Skin epidermis (tissue), 12 donors: ENCODE results near the gene RBM47.
"Not testable (repeated sequence)": the region's sequence is repeated elsewhere in the genome, so short reads cannot be mapped to it uniquely, and the experiment has no call there.

ENCODE experiments used
- H3K27ac ChIP-seq, 21 experiments: fragments of 200-600 bp; sonication (generic) in 11 of 21; one replicate each; pipeline ENCODE4 v1.5.0; 2020; ENCODE audit warnings: mild to moderate bottlenecking in 3 of 21, inconsistent platforms in 2 of 21, moderate library complexity in 2 of 21
- H3K4me3 ChIP-seq, 7 experiments: fragments of 200-600 bp; sonication (generic) in 2 of 7; one replicate each; pipeline ENCODE4 v1.5.0; 2020; ENCODE audit warnings: inconsistent platforms in 2 of 7, mild to moderate bottlenecking in 2 of 7, moderate library complexity in 1 of 7

RBM47 gene

DNA sequence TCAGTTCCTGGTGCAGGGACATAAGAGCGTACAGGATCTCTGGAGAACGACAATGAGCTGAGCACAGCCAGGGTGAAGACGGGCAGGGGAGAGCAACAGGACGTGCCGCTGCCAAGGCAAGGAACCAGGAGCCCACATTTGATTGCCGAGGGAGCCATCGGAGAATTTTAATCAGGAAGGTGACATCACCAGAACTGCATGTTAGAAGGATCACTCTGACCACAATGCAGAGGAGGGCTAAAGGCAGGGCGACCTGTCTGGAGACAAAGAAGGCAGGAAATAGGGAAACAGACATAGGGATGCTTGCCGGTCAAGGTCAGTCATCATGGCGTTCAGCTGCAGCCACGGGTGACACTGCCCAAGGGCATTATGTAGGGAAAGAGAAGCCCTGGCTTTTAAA is 81.4 kb downstream of the RBM47 start:
- Histone ChIP-seq H3K4me3 (no peak overlapping the region), H3K27ac (peak overlapping the region in 1 of 21 experiments; percentile 42)

DNA sequence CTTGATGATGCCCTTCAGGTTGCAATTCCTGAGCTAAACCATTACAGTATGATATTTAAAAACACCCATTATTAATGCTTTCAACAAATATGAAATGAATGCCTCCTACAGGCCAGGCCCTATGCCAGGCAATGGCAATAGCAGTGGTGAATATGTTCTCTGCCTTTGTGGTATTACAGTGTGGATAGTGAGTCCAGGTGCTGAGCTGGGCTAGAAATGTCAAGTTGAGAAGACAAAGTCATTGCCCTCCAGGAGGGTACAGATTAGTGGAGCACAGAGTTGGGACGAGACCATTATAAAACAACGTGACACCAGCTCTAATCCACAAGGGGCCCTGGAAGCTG is 81.9 kb downstream of the RBM47 start:
- no peak overlapping the region for H3K4me3 ChIP-seq
- no peak overlapping the region for H3K27ac ChIP-seq

DNA sequence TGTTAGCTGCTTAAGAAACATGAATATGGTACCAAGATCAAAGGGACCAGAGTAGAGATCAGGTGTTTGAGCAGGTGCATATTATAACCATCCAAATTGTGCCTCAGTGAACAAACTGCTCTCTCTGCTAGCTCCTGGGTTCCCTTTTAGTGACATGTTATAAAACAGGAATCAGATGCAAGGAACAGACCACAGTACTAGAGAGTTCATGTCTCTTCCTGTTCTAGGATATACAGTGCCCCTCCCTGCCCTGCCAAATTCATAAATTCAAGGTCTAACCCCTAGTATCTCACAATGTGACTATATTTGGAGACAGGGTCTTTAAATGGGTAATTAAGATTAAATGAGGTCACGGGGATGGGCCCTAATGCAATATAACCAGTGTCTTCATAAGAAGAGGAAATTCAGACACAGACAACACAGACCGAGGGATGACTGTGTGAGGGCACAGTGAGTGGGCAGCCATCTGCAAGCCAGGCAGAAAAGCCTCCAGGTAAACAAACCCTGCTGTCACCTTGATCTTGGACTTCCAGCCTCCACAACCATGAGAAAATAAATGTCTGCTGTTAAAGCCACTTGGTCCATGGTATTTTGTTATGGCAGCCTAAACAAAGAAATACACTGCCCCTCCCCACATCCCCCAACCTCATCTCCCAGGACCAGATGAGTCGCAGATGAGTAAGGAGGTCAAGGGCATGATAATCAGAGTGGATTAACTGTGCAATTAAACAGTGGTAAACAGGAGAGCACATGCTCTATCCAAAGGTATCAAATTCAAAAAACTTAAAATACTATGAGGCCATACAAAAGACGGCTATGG is 82.5 kb downstream of the RBM47 start:
- no peak overlapping the region for H3K27ac ChIP-seq
- no peak overlapping the region for H3K4me3 ChIP-seq

GRCh38 chr4:40546506-40546905 is 83.2 kb downstream of the RBM47 start:
- Histone ChIP-seq H3K4me3 (no peak overlapping the region), H3K27ac (no peak overlapping the region)

DNA sequence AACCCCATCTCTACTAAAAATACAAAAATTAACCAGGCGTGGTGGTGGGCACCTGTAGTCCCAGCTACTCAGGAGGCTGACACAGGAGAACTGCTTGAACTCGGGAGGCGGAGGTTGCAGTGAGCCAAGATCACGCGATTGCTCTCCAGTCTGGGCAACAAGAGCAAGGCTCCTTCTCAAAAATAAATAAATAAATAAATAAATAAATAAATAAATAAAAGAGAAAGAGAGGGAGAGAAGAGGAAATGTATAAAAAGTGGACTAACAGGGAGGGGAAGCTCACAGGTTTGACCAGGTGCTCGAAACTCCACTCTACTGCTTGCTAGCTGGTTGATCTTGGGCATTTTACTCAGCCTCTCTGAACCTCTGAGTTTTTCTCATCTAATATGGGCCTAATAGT is 84.2 kb downstream of the RBM47 start:
- not testable (repeated sequence) for H3K27ac ChIP-seq, H3K4me3 ChIP-seq

DNA sequence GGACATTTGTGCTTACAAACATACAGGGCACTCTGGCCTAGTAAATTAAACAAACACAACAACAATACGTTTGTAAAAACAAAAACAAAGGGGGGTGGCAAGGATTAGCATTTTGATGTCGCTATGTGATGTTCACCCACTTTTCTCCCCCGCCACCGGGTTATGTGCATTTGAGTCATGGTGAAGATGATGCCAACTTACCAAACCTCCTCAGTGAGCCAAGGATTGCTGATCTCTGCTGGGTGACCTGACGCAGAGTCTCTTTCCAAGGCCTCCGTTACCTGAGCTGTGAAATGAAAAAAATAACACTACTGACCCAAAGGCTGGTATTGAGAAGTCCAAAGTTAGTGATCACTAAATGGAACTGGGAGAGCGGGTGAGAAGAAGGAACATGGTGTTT is 85.4 kb downstream of the RBM47 start:
- H3K27ac ChIP-seq: no peak overlapping the region

DNA sequence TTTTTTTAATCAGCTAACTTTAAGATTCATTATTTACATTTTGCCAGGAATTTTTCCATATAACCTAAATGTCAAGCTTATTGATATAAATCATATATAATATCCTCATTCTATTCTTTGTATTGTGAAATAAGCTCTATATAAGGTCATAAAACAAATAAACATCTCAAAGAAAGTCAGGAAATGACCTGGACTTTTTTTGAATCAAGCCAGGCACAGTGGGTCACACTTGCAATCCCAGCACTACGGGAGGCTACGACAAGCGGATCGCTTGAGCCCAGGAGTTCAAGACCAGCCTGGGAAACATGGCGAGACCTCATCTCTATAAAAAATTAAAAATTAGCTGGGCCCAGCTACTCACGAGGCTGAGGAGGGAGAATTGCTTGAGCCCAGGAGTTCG is 88.9 kb downstream of the RBM47 start:
- H3K27ac ChIP-seq: no peak overlapping the region
- H3K4me3 ChIP-seq: no peak overlapping the region

More for the DNA sequence above, 85.4 kb downstream of the RBM47 start:
- no peak overlapping the region for H3K4me3 ChIP-seq

DNA sequence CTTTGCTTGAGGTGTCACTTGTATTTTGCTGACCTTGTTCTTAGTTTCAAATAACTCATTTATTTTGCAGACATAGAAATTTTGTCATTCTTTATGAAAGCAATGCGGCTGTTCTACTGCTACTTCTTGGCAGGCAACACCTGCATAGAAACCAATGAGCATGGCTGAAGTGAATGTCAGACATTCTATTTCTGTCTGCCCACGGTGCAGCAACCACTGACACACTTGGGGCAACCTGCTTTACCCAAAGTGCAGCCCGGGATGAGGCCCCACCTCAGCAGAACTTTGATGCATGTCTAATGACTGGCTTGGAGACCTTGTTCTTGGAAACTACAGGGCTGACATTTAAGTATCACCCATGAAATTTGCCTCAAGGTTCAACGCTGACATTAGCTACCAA is 93.6 kb downstream of the RBM47 start:
- Histone ChIP-seq H3K27ac (no peak overlapping the region), H3K4me3 (no peak overlapping the region)

- Histone ChIP-seq H3K27ac (no peak overlapping the region), H3K4me3 (no peak overlapping the region)
Measured at GRCh38 chr4:40531636-40532023, 98.0 kb downstream of the RBM47 start.

GRCh38 chr4:40530961-40531635 is 98.6 kb downstream of the RBM47 start:
- Histone ChIP-seq H3K27ac (no peak overlapping the region), H3K4me3 (no peak overlapping the region)

- no peak overlapping the region for H3K4me3 ChIP-seq
- H3K27ac ChIP-seq: peak overlapping the region in 3 of 21 experiments; percentile 32 to 71 (median 58)
Measured at GRCh38 chr4:40526741-40527140, 102.9 kb downstream of the RBM47 start.

DNA sequence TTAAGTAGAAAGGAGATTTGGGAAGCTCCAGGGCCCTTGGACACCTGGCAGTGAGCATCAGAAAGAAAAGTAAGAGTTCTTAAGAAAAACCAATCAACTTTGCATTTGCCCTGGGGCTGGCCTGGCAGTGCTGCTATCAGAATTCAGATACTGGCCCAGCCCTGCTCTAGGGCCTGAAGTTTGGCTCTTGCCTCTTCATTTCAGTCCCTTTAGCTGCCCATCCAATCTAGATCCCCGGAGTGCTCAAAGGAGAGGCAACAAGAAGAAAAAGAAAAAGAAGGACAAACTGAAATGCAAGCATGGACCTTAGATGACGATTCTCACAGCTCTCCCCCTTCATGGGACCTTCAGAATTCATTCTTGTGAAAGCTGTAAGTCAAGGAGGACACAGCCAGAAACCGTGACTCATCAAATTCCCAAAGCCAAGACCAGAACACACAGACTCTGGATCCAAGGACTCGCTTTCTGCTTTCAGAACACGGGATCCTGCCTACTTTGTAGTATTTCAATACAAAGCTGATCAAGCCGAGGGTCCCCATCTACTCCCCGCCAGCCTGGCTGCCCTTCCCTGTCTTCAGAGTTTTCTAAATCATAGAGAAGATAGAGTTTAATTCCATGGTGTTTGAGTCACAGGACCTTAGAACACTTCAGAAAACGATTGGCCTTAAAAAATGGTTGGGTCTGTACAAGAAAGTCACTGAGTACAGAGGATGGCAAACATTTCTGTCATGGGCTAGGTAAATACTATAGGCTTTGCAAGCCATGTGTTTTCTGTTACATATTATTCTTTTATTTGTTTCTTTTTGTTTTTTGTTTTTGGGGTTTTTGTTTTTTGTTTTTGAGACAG is 103.7 kb downstream of the RBM47 start:
- H3K27ac ChIP-seq: peak overlapping the region in 13 of 21 experiments; percentile 4 to 78 (median 63)

GRCh38 chr4:40524366-40525041 is 105.2 kb downstream of the RBM47 start:
- H3K27ac ChIP-seq: peak overlapping the region in 1 of 21 experiments; percentile 71
- H3K4me3 ChIP-seq: no peak overlapping the region

More for the DNA sequence above, 103.7 kb downstream of the RBM47 start:
- H3K4me3 ChIP-seq: no peak overlapping the region

DNA sequence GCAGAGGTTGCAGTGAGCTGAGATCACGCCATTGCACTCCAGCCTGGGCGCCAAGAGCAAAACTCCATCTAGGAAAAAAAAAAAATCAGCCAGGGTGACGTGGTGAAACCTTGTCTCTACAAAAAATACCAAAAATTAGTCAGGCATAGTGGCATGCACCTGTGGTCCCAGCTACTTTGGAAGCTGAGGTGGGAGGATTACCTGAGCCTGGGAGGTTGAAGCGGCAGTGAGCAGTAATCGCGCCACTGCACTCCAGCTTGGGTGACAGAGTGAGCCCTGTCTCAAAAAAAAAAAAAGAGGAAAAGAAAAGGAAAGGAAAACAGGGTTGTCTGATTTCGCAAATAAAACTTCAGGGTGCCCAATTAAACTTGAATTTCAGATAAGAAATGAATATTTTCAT is 106.1 kb downstream of the RBM47 start:
- Histone ChIP-seq H3K27ac (no peak overlapping the region), H3K4me3 (no peak overlapping the region)

- Histone ChIP-seq H3K27ac (no peak overlapping the region), H3K4me3 (no peak overlapping the region)
Measured at GRCh38 chr4:40521957-40522356, 107.7 kb downstream of the RBM47 start.

GRCh38 chr4:40520533-40520932 is 109.1 kb downstream of the RBM47 start:
- Histone ChIP-seq H3K4me3 (no peak overlapping the region), H3K27ac (no peak overlapping the region)

DNA sequence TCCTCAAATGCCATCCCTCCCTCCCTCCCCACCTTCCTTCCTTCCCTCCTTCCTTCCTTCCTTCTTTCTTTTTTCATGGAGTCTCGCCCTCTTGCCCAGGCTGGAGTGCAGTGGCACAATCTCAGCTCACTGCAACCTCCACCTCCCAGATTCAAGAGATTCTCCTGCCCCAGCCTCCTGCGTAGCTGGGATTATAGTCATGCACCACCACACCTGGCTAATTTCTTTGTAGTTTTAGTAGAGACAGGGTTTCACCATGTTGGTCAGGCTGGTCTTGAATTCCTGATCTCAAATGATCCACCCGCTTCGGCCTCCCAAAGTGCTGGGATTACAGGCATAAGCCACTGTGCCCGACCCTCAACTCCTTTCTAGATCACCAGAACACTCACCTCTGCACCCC is 112.6 kb downstream of the RBM47 start:
- not testable (repeated sequence) for H3K4me3 ChIP-seq
- peak overlapping the region in 1 of 21 experiments; percentile 39 for H3K27ac ChIP-seq

DNA sequence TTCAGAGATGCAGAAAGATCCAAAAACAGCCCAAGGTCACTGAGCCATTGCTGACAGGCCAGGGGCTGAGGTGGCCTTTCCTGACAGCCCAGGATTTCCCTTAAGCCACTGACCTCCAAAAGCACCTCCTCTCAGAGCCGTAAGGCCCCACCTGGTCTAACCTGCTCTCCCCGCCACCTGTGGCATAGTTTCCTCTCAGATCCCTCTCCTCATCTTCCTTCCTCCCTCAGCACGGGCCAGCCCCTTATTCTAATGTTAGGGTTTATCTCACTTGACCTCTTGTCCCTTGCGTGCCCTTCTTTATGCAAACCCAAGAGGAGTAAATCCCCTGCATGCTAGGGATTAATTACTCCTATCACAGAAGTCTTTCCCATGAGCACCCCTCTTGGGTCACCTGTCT is 113.0 kb downstream of the RBM47 start:
- Histone ChIP-seq H3K27ac (peak overlapping the region in 1 of 21 experiments; percentile 39), H3K4me3 (no peak overlapping the region)

DNA sequence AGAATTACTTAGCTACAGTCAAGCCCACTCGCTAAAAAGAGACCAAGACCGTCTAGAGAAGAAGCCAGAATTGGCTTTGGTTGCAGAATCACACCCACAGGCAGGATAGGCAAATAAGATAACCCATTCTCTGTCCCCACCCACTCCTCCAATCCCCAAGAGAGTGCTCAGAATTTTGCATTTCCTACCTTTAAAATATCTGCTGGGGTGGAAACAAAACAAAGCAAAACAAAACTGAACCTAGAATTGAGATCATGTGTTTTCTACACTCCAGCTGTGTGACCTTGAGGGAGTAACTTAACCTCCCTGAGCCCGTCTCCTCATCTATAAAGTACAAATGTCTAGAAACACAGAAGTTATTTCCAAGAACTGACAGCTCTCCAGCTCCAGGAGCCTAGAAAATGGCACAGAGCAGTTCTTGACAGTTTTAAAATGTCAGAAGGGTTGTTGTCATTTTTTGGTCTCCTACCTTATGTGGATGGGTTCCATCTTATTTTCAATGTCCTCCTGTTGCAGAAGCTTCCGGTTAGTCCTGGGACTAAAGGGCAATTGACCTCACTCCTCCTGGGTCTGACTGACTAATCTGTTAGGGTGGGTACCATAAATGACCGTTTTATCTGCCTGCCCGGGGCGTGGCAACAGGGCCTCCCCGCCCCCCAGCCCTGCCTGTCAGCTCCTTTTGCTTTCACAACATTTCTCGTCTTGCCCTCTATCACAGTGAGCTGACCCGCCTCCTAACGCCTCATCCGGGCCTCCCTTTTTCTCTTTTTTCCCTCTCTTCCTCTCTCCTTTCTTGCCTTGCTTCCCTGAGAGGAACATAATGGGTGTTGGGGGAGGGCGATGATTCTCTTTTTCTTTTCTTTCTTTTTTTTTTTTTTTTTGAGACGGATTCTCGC is 114.0 kb downstream of the RBM47 start:
- H3K27ac ChIP-seq: peak overlapping the region in 9 of 21 experiments; percentile 13 to 79 (median 34)

More for the DNA sequence above, 114.0 kb downstream of the RBM47 start:
- no peak overlapping the region for H3K4me3 ChIP-seq
